H1 (cell line): ENCODE results near the gene RICTOR. TPM values are rescaled to one million over a fixed set of nuclear protein-coding genes. Genes with fewer than 3 reads are reported as not detected.

Source experiments
- BCL11A ChIP-seq, 2 experiments: IDR thresholded peaks; one replicate each; pipeline ENCODE4 v1.6.1; 2011; ENCODE audit warnings: low read depth in 2 of 2, low read length in 2 of 2, mild to moderate bottlenecking in 2 of 2
- KDM1A ChIP-seq: fragments of 200-600, 300-600 bp; sonication (generic); IDR thresholded peaks from 2 replicates; pipeline ENCODE4 v1.7.1; 2016; ENCODE audit warnings: mild to moderate bottlenecking, low read length, borderline replicate concordance
- polyA plus RNA-seq, 7 experiments: library from polyadenylated mRNA; depleted of rRNA in 3 of 7; stranded (reverse) in 5 of 7; unstranded in 2 of 7; fragments of >200 nt in 5 of 7; fragments of 200-250 nt in 2 of 7; gene quantifications; 1 replicate in 5 of 7; 2 replicates in 1 of 7; 4 replicates in 1 of 7; pipeline versions ENCODE4 v1.2.1 to v1.2.3, GENCODE V29; 2011 to 2013; ENCODE audit warnings: missing spikeins in 2 of 7, mixed read lengths in 2 of 7
- total RNA-seq: library from RNA; stranded (reverse); fragmentation: NEBNext Ultra II Directional; extraction: Animal tissue kit (Norgen Biotek cat#: 25700); gene quantifications from 2 replicates; pipeline ENCODE4 v1.2.1, GENCODE V29; 2021

RICTOR gene
- total and polyA plus RNA-seq, 2 of the 8 experiments (the other 6 are each of a cell fraction or from before 2014, with no cell fraction given), result 4.3 to 26.6 TPM

GRCh38 chr5:38979535-38979934, 94.7 kb downstream of the RICTOR start (continued):
- TF ChIP-seq BCL11A (IDR thresholded peaks at IDR 0.05; ENCODE audit: low read depth in 2 of 2, low read length in 2 of 2) (no peak), KDM1A (no peak)
